ENCODE data around the gene ZCCHC18. TPM values are rescaled to one million over a fixed set of nuclear protein-coding genes. Genes with fewer than 3 reads are reported as not detected.

The ZCCHC18 gene
- total RNA-seq, 2 experiments from 2014 or later, result 3.6 to 5.1 TPM

GRCh38 chrX:104122829-104123228 is 10.5 kb downstream of the ZCCHC18 start:
- CTCF ChIA-PET, result no interaction called here
- POLR2A ChIA-PET, result interaction anchor here (0.7 to 1.5 kb wide), 2 partner anchors 10 to 212 kb away, joined by 3 to 8 read pairs; no protein-coding TSS in a partner anchor

- POLR2A ChIA-PET, result no interaction called here
- CTCF ChIA-PET, result no interaction called here
Measured at GRCh38 chrX:104126856-104127255, 14.5 kb downstream of the ZCCHC18 start.

- ChIA-PET POLR2A (no interaction called here), CTCF (no interaction called here)
Measured at GRCh38 chrX:104130808-104131207, 18.5 kb downstream of the ZCCHC18 start.

DNA sequence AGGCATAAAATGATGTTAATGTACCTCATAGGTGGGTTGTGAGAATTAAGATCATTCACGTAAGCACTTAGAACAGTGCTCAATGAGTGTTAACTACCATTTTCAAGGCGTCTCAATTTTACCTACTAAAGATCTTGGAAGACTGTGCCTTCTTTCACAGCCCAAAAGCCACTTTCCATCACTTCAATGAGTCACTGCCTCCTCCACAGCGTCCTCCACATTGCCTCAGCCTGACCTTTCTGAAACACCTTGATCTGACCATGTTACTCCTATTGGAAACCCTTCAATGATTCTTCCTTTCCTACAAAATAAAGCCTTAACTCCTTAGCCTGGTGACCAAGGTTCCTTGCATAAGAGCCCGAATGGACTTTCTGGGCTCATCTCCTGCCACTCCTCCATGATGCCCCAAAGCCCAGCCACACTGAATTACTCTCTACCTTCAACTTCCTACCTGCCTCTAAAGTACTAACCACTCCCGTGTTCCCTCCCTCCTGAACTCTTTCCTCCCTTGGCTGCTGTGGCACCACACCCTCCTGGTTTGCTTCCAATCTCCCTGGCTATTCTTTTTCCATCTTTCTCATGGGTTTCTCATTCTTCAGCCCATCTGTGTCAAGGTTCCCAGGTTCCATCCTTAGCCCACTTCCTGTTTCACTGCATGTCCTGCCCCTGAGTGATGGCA is 22.4 kb downstream of the ZCCHC18 start:
- POLR2A ChIA-PET, result no interaction called here

GRCh38 chrX:104135677-104136076 is 23.4 kb downstream of the ZCCHC18 start:
- POLR2A ChIA-PET, result no interaction called here
- CTCF ChIA-PET, result interaction anchor here (0.6 to 3.0 kb wide), 5 partner anchors 22 to 41 kb away, joined by 3 to 19 read pairs (median 4); no protein-coding TSS in a partner anchor

More for the DNA sequence above, 22.4 kb downstream of the ZCCHC18 start:
- CTCF ChIA-PET, result no interaction called here

GRCh38 chrX:104136241-104137019 is 24.1 kb downstream of the ZCCHC18 start:
- ChIA-PET POLR2A (no interaction called here), CTCF (interaction anchor here (0.6 to 3.0 kb wide), 5 partner anchors 23 to 42 kb away, joined by 3 to 19 read pairs (median 4); no protein-coding TSS in a partner anchor)

DNA sequence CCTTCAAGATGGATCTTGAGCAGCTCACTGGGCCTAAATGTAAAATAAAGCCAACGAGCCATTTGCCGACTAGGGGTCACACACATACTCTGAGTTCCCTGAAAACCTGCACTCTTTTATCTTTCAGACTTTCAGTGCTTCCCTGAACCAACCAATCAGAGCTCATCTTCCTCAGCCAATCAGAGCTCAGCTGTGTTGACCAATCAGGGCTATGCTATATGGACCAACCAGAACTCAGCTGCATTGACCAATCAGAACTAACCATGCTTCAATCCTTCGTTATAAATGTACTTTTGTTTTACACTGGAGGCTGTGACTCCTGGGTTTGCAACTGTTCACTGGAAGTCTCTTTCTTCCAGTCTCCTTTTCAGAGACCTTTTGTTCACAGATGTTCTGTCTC is 25.2 kb downstream of the ZCCHC18 start:
- ChIA-PET POLR2A (no interaction called here), CTCF (interaction anchor here (3.0 kb wide), 1 partner anchor 37 kb away, joined by 19 read pairs; no protein-coding TSS in a partner anchor)

DNA sequence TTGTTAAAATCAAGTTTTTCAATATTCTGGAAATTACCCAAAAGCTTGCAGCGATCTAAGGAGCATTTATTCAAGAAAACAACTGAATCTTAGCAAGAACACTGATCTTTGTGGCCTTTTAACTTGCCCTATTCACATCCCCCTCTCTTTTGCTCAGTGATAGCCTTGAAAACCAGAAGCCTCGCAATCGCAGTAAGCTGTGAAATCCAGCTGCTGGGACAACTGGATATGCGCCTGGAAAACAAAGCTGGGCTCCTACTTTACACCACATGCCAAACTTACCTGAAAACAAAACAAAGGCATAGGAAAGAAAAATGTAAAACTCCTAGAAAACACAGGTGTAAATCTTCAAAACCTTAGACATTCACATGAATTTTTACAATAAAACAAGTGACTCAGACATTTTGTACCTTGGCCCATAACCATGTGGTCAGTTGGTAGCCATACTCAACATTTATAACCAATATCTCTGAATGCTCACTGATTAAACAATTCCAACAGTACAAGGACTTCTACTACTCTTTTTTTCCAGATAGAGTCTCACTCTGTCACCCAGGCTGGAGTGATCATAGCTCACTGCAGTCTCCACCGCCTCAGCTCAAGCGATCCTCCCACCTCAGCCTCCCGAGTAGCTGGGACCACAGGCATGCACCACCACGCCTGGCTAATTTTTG is 28.9 kb downstream of the ZCCHC18 start:
- ChIA-PET POLR2A (no interaction called here), CTCF (no interaction called here)

- POLR2A ChIA-PET, result no interaction called here
- CTCF ChIA-PET, result no interaction called here
Measured at GRCh38 chrX:104151037-104151436, 38.7 kb downstream of the ZCCHC18 start.

- ChIA-PET POLR2A (interaction anchor here (0.7 to 1.3 kb wide), 4 partner anchors 9 to 239 kb away, joined by 3 to 18 read pairs (median 4); partner anchors contain the start of gene FAM199X), CTCF (interaction anchor here (1.6 kb wide), 1 partner anchor 10 kb away, joined by 5 read pairs; no protein-coding TSS in a partner anchor)
Measured at GRCh38 chrX:104156630-104157529, 44.6 kb downstream of the ZCCHC18 start, which contains the start of gene SLC25A53. TSS of gene SLC25A53 (minus strand) at chrX:104157009. CDS start at chrX:104105257, 51,752 bp downstream.

Other genes starting within 250 kb of the ZCCHC18 start
- 1 to 10 TPM; 5.8 to 7.5 TPM for gene TMSB15B, start 149.9 kb upstream of the ZCCHC18 start, total RNA-seq
- gene H2BW1, start 98.8 kb upstream of the ZCCHC18 start, total RNA-seq, result not detected
- gene H2BW2, start 72.6 kb upstream of the ZCCHC18 start, total RNA-seq, result under 1 TPM in 1 of 2 experiments, not detected in 1; 0.08 TPM
- gene TMSB15C, start 36.3 kb upstream of the ZCCHC18 start, total RNA-seq, result 1 to 10 TPM; 2.7 to 3.2 TPM
- 1 to 10 TPM; 5.7 to 7.7 TPM for gene SLC25A53, start 44.5 kb downstream of the ZCCHC18 start, total RNA-seq
- gene FAM199X, start 53.9 kb downstream of the ZCCHC18 start, total RNA-seq, result 10 to 100 TPM in 1 of 2 experiments, 1 to 10 TPM in 1; 9.4 to 10.0 TPM
- gene ESX1, start 142.4 kb downstream of the ZCCHC18 start, total RNA-seq, result under 1 TPM in 1 of 2 experiments, not detected in 1; 0.13 TPM

All from activated CD8-positive, alpha-beta memory T cell treated with anti-CD3 and anti-CD28 coated beads for 36 hours (primary cell).